ENCODE results near the gene HAL. TPM values are rescaled to one million over a fixed set of nuclear protein-coding genes. Genes with fewer than 3 reads are reported as not detected.
A peak's percentile ranks its signal among the peaks of the same experiment; 100 is the strongest.

The HAL gene
- total and polyA plus RNA-seq, 2 of the 13 experiments (the other 11 are each of a cell fraction or from before 2014, with no cell fraction given): 0.89 to 37.8 TPM

- TF ChIP-seq ATF4 (CRISPR knock-in tag; IDR thresholded peaks at IDR 0.05): no peak
- peak; percentile 80 for TF ChIP-seq HOXA9 (CRISPR knock-in tag; IDR thresholded peaks at IDR 0.05; ENCODE audit: borderline replicate concordance)
- TF ChIP-seq ZNF780A (CRISPR knock-in tag; IDR thresholded peaks at IDR 0.05): no peak
- TF ChIP-seq HNF4G (IDR thresholded peaks at IDR 0.05; ENCODE audit: borderline replicate concordance, low read depth, low read length): no peak
- TF ChIP-seq HNF4G (CRISPR knock-in tag; IDR thresholded peaks at IDR 0.05; ENCODE audit: borderline replicate concordance, low read depth): no peak
- no peak for TF ChIP-seq ZNF432 (CRISPR knock-in tag; IDR thresholded peaks at IDR 0.05; ENCODE audit: borderline replicate concordance)
- TF ChIP-seq TAF1 (CRISPR knock-in tag; IDR thresholded peaks at IDR 0.05): peak; percentile 63
- TF ChIP-seq ZNF781 (CRISPR knock-in tag; IDR thresholded peaks at IDR 0.05; ENCODE audit: borderline replicate concordance, not compliant biosample characterization): no peak
- peak; percentile 93 for TF ChIP-seq ZNF263 (CRISPR knock-in tag; IDR thresholded peaks at IDR 0.05)
- TF ChIP-seq KDM5B (CRISPR knock-in tag; IDR thresholded peaks at IDR 0.05; ENCODE audit: borderline replicate concordance): no peak
- TF ChIP-seq ZNF543 (CRISPR knock-in tag; IDR thresholded peaks at IDR 0.05): 0 out of 2 replicates have a peak, but pooled peaks have one; percentile 21
- TF ChIP-seq FOXA1 (IDR thresholded peaks at IDR 0.05): no peak
- 0 out of 2 replicates have a peak, but pooled peaks have one; percentile 16 for TF ChIP-seq FOXA1 (CRISPR knock-in tag; IDR thresholded peaks at IDR 0.05)
- peak; percentile 17; the same call in 1 of the 2 replicates for TF ChIP-seq ZNF775 (CRISPR knock-in tag; IDR thresholded peaks at IDR 0.05; ENCODE audit: borderline replicate concordance)
- no peak for TF ChIP-seq CAMTA2 (CRISPR knock-in tag; IDR thresholded peaks at IDR 0.05; ENCODE audit: borderline replicate concordance)
- TF ChIP-seq ZNF800 (CRISPR knock-in tag; IDR thresholded peaks at IDR 0.05): no peak
- no peak for TF ChIP-seq ZNF549 (CRISPR knock-in tag; IDR thresholded peaks at IDR 0.05)
- TF ChIP-seq SOX13 (IDR thresholded peaks at IDR 0.05): no peak
- peak in 1 of 2 experiments; percentile 42; a peak in 1 of 4 replicates for TF ChIP-seq SOX13 (CRISPR knock-in tag; conservative IDR thresholded peaks at IDR 0.05 in 1 of 2, IDR thresholded peaks at IDR 0.05 in 1 of 2)
- 0 out of 4 replicates have a peak, but pooled peaks of 1 of the 2 experiments have one; percentile 5 for TF ChIP-seq NR2F1 (CRISPR knock-in tag; IDR thresholded peaks at IDR 0.05)
- TF ChIP-seq ATM (IDR thresholded peaks at IDR 0.05; ENCODE audit: borderline replicate concordance): no peak
- TF ChIP-seq SNAPC5 (CRISPR knock-in tag; IDR thresholded peaks at IDR 0.05; ENCODE audit: borderline replicate concordance): no peak
- TF ChIP-seq SMYD3 (CRISPR knock-in tag; IDR thresholded peaks at IDR 0.05): no peak
- TF ChIP-seq AKAP8 (CRISPR knock-in tag; IDR thresholded peaks at IDR 0.05): no peak
- TF ChIP-seq ZNF275 (CRISPR knock-in tag; IDR thresholded peaks at IDR 0.05; ENCODE audit: borderline replicate concordance): no peak
- no peak for TF ChIP-seq RAD21 (CRISPR knock-in tag; IDR thresholded peaks at IDR 0.05)
- no peak for TF ChIP-seq ZNF30 (CRISPR knock-in tag; IDR thresholded peaks at IDR 0.05)
Observed at GRCh38 chr12:95942524-95943329, 53.4 kb downstream of the HAL start, which contains the start of gene CCDC38 (continued).
